Immature natural killer cell (primary cell): Measurements from ENCODE around the gene C16orf82. TPM values are rescaled to one million over a fixed set of nuclear protein-coding genes. Genes with fewer than 3 reads are reported as not detected.
A peak's percentile ranks its signal among the peaks of the same experiment; 100 is the strongest.

Experiments used
- DNase-seq, 3 donors: peaks; one replicate each; pipeline ENCODE4 v3.0.0; 2022; ENCODE audit warnings: mixed read lengths in 1 of 3
- H3K27ac Mint-ChIP-seq, 6 donors: one replicate each; pipeline ENCODE4 v1.8.0; 2020; ENCODE audit warnings: mixed read lengths in 6 of 6, mild to moderate bottlenecking in 5 of 6, inconsistent platforms in 4 of 6, moderate library complexity in 3 of 6
- H3K27me3 Mint-ChIP-seq, 3 donors: one replicate each; pipeline ENCODE4 v1.8.0; 2020 to 2021; ENCODE audit warnings: low read depth in 3 of 3, mild to moderate bottlenecking in 3 of 3, mixed read lengths in 3 of 3, moderate library complexity in 3 of 3, inconsistent platforms in 1 of 3
- H3K36me3 Mint-ChIP-seq, 3 donors: one replicate each; pipeline ENCODE4 v1.8.0; 2020; ENCODE audit warnings: mixed read lengths in 3 of 3, inconsistent platforms in 2 of 3, mild to moderate bottlenecking in 2 of 3
- H3K4me1 Mint-ChIP-seq, 2 donors: one replicate each; pipeline ENCODE4 v1.8.0; 2020; ENCODE audit warnings: inconsistent platforms in 2 of 2, mild to moderate bottlenecking in 2 of 2, mixed read lengths in 2 of 2, moderate library complexity in 1 of 2
- H3K4me3 Mint-ChIP-seq, 5 donors: one replicate each; pipeline ENCODE4 v1.8.0; 2020; ENCODE audit warnings: mild to moderate bottlenecking in 5 of 5, mixed read lengths in 5 of 5, inconsistent platforms in 3 of 5, moderate library complexity in 3 of 5
- H3K9me3 Mint-ChIP-seq, 6 donors: one replicate each; pipeline ENCODE4 v1.8.0; 2020; ENCODE audit warnings: mild to moderate bottlenecking in 6 of 6, mixed read lengths in 6 of 6, inconsistent platforms in 4 of 6, moderate library complexity in 3 of 6
- polyA plus RNA-seq, 3 donors: library from polyadenylated mRNA; unstranded; fragments of 300-500 nt; fragmentation: Illumina TruSeq; gene quantifications; one replicate each; pipeline ENCODE4 v1.2.3, GENCODE V29; 2021

C16orf82 gene
- not detected for polyA plus RNA-seq

- Mint-ChIP-seq H3K9me3 (peaks cover 0 to 3% (median 0%) of the 10 kb centered on the region in 6 donors), H3K4me3 (no peak within 1 kb of the TSS), H3K27me3 (peaks cover 6 to 13% (median 13%) of the 10 kb centered on the region in 3 donors), H3K4me1 (no peaks in the 10 kb centered on the region), H3K27ac (no peak within 1 kb of the TSS), H3K36me3 (no peaks in the 10 kb centered on the region)
- no peak for DNase-seq
Measured at GRCh38 chr16:27066668-27067537, at the start of gene C16orf82. C16orf82 (plus strand) TSS chr16:27066927.

- no peak overlapping the region for H3K4me3 Mint-ChIP-seq
- no peak for DNase-seq
- no peaks in the 10 kb centered on the region for H3K4me1 Mint-ChIP-seq
- no peaks in the 10 kb centered on the region for H3K36me3 Mint-ChIP-seq
- H3K27ac Mint-ChIP-seq, result no peak overlapping the region
- H3K9me3 Mint-ChIP-seq, result peaks cover 0 to 1% (median 0%) of the 10 kb centered on the region in 6 donors
- H3K27me3 Mint-ChIP-seq, result peaks cover 6 to 13% (median 8%) of the 10 kb centered on the region in 3 donors
Measured at GRCh38 chr16:27020031-27020430, 46.7 kb upstream of the C16orf82 start.

GRCh38 chr16:27024010-27024409, 42.7 kb upstream of the C16orf82 start:
- Mint-ChIP-seq H3K27ac (no peak overlapping the region), H3K27me3 (peaks cover 4 to 8% (median 6%) of the 10 kb centered on the region in 3 donors), H3K4me1 (no peaks in the 10 kb centered on the region), H3K4me3 (no peak overlapping the region), H3K36me3 (no peaks in the 10 kb centered on the region), H3K9me3 (peaks cover 0 to 1% (median 0%) of the 10 kb centered on the region in 6 donors)
- no peak for DNase-seq

GRCh38 chr16:27025581-27025980, 41.1 kb upstream of the C16orf82 start:
- no peaks in the 10 kb centered on the region for H3K36me3 Mint-ChIP-seq
- no peak overlapping the region for H3K4me3 Mint-ChIP-seq
- no peaks in the 10 kb centered on the region for H3K4me1 Mint-ChIP-seq
- no peak overlapping the region for H3K27ac Mint-ChIP-seq
- H3K27me3 Mint-ChIP-seq, result peaks cover 3 to 8% (median 6%) of the 10 kb centered on the region in 3 donors
- peaks cover 0 to 1% (median 0%) of the 10 kb centered on the region in 6 donors for H3K9me3 Mint-ChIP-seq
- DNase-seq, result no peak

- Mint-ChIP-seq H3K27me3 (peaks cover 0 to 8% (median 8%) of the 10 kb centered on the region in 3 donors), H3K4me3 (no peak overlapping the region), H3K9me3 (no peaks in the 10 kb centered on the region), H3K36me3 (no peaks in the 10 kb centered on the region), H3K4me1 (no peaks in the 10 kb centered on the region), H3K27ac (no peak overlapping the region)
- no peak for DNase-seq
Measured at GRCh38 chr16:27027971-27028370, 38.8 kb upstream of the C16orf82 start.

GRCh38 chr16:27028591-27029110, 38.1 kb upstream of the C16orf82 start:
- Mint-ChIP-seq H3K4me3 (no peak overlapping the region), H3K9me3 (no peaks in the 10 kb centered on the region)

GRCh38 chr16:27029525-27029924, 37.2 kb upstream of the C16orf82 start:
- peak overlapping the region in 1 of 6 donors; percentile 73 for H3K27ac Mint-ChIP-seq
- no peak overlapping the region for H3K4me3 Mint-ChIP-seq
- DNase-seq, result no peak
- no peaks in the 10 kb centered on the region for H3K9me3 Mint-ChIP-seq
- H3K27me3 Mint-ChIP-seq, result peaks cover 0 to 8% (median 6%) of the 10 kb centered on the region in 3 donors
- H3K36me3 Mint-ChIP-seq, result no peaks in the 10 kb centered on the region
- no peaks in the 10 kb centered on the region for H3K4me1 Mint-ChIP-seq

More at GRCh38 chr16:27028591-27029110, 38.1 kb upstream of the C16orf82 start:
- Mint-ChIP-seq H3K36me3 (no peaks in the 10 kb centered on the region), H3K27me3 (peaks cover 0 to 8% (median 8%) of the 10 kb centered on the region in 3 donors), H3K27ac (peak overlapping the region in 1 of 6 donors; percentile 73), H3K4me1 (no peaks in the 10 kb centered on the region)
- DNase-seq, result no peak

GRCh38 chr16:27033281-27033979, 33.3 kb upstream of the C16orf82 start:
- no peak for DNase-seq
- H3K36me3 Mint-ChIP-seq, result no peaks in the 10 kb centered on the region
- H3K4me1 Mint-ChIP-seq, result no peaks in the 10 kb centered on the region
- H3K27ac Mint-ChIP-seq, result no peak overlapping the region
- peaks cover 2 to 5% (median 4%) of the 10 kb centered on the region in 3 donors for H3K27me3 Mint-ChIP-seq
- H3K9me3 Mint-ChIP-seq, result no peaks in the 10 kb centered on the region
- no peak overlapping the region for H3K4me3 Mint-ChIP-seq

GRCh38 chr16:27040732-27041131, 26.0 kb upstream of the C16orf82 start:
- Mint-ChIP-seq H3K36me3 (no peaks in the 10 kb centered on the region), H3K4me1 (no peaks in the 10 kb centered on the region), H3K27ac (no peak overlapping the region), H3K27me3 (peaks cover 0 to 7% (median 0%) of the 10 kb centered on the region in 3 donors), H3K4me3 (no peak overlapping the region), H3K9me3 (no peaks in the 10 kb centered on the region)
- DNase-seq, result no peak

- H3K4me3 Mint-ChIP-seq, result no peak overlapping the region
- H3K36me3 Mint-ChIP-seq, result no peaks in the 10 kb centered on the region
- H3K9me3 Mint-ChIP-seq, result no peaks in the 10 kb centered on the region
- peaks cover 0 to 3% (median 0%) of the 10 kb centered on the region in 3 donors for H3K27me3 Mint-ChIP-seq
- no peak for DNase-seq
- no peaks in the 10 kb centered on the region for H3K4me1 Mint-ChIP-seq
- no peak overlapping the region for H3K27ac Mint-ChIP-seq
Measured at GRCh38 chr16:27046958-27047518, 19.7 kb upstream of the C16orf82 start.

GRCh38 chr16:27048316-27048715, 18.4 kb upstream of the C16orf82 start:
- H3K27me3 Mint-ChIP-seq, result peaks cover 0 to 5% (median 0%) of the 10 kb centered on the region in 3 donors
- no peaks in the 10 kb centered on the region for H3K9me3 Mint-ChIP-seq
- H3K4me1 Mint-ChIP-seq, result no peaks in the 10 kb centered on the region
- H3K27ac Mint-ChIP-seq, result no peak overlapping the region
- H3K4me3 Mint-ChIP-seq, result no peak overlapping the region
- H3K36me3 Mint-ChIP-seq, result no peaks in the 10 kb centered on the region
- DNase-seq, result no peak

GRCh38 chr16:27049117-27049516, 17.6 kb upstream of the C16orf82 start:
- no peak overlapping the region for H3K4me3 Mint-ChIP-seq
- DNase-seq, result no peak
- H3K27me3 Mint-ChIP-seq, result peaks cover 0 to 5% (median 0%) of the 10 kb centered on the region in 3 donors

GRCh38 chr16:27052007-27052406, 14.7 kb upstream of the C16orf82 start:
- no peak overlapping the region for H3K4me3 Mint-ChIP-seq
- no peaks in the 10 kb centered on the region for H3K36me3 Mint-ChIP-seq
- no peaks in the 10 kb centered on the region for H3K9me3 Mint-ChIP-seq
- H3K27me3 Mint-ChIP-seq, result peaks cover 3 to 8% (median 5%) of the 10 kb centered on the region in 3 donors
- no peak overlapping the region for H3K27ac Mint-ChIP-seq
- no peaks in the 10 kb centered on the region for H3K4me1 Mint-ChIP-seq
- DNase-seq, result no peak

More at GRCh38 chr16:27049117-27049516, 17.6 kb upstream of the C16orf82 start:
- Mint-ChIP-seq H3K9me3 (no peaks in the 10 kb centered on the region), H3K4me1 (no peaks in the 10 kb centered on the region), H3K27ac (no peak overlapping the region), H3K36me3 (no peaks in the 10 kb centered on the region)
